Mesenchymal stem cell (in vitro differentiated cells and primary cell): ENCODE measurements around the gene GPR75.
A peak's percentile ranks its signal among the peaks of the same experiment; 100 is the strongest.

Experiments
- DNase-seq: peaks from one replicate; pipeline ENCODE4 v3.0.0-alpha.2; 2013
- H2AFZ ChIP-seq: one replicate; pipeline ENCODE4 v1.6.1; 2013; ENCODE audit warnings: low read depth, mild to moderate bottlenecking, control low read depth, inconsistent platforms, low read length, moderate library complexity
- H2AK5ac ChIP-seq: 2 replicates; pipeline ENCODE4 v1.6.1; 2013; ENCODE audit warnings: low read length, moderate library complexity, mild to moderate bottlenecking, inconsistent platforms; ENCODE audit not compliant: severe bottlenecking
- H2BK120ac ChIP-seq: one replicate; pipeline ENCODE4 v1.6.1; 2013; ENCODE audit warnings: low read depth, mild to moderate bottlenecking, inconsistent platforms, low read length, moderate library complexity
- H2BK12ac ChIP-seq, 2 experiments: one replicate each; pipeline ENCODE4 v1.6.1; 2013; ENCODE audit warnings: inconsistent platforms in 2 of 2, low read length in 2 of 2, mild to moderate bottlenecking in 2 of 2, moderate library complexity in 2 of 2, control low read depth in 1 of 2
- H2BK15ac ChIP-seq: one replicate; pipeline ENCODE4 v1.6.1; 2013; ENCODE audit warnings: mild to moderate bottlenecking, low read depth, inconsistent platforms; ENCODE audit not compliant: poor library complexity, severe bottlenecking
- H2BK5ac ChIP-seq: 2 replicates; pipeline ENCODE4 v1.6.1; 2013; ENCODE audit warnings: low read depth, mild to moderate bottlenecking, low read length, control low read depth, inconsistent platforms; ENCODE audit not compliant: poor library complexity, severe bottlenecking
- H3K14ac ChIP-seq, 2 experiments: one replicate each; pipeline ENCODE4 v1.6.1; 2013; ENCODE audit warnings: inconsistent platforms in 2 of 2, low read length in 2 of 2, control low read depth in 1 of 2, mild to moderate bottlenecking in 1 of 2, moderate library complexity in 1 of 2
- H3K18ac ChIP-seq, 2 experiments: one replicate each; pipeline ENCODE4 v1.6.1; 2013; ENCODE audit warnings: inconsistent platforms in 2 of 2, low read length in 2 of 2, control low read depth in 1 of 2, low read depth in 1 of 2, mild to moderate bottlenecking in 1 of 2
- H3K23ac ChIP-seq, 2 experiments: one replicate each; pipeline ENCODE4 v1.6.1; 2013; ENCODE audit warnings: inconsistent platforms in 2 of 2, low read length in 2 of 2, mild to moderate bottlenecking in 2 of 2, moderate library complexity in 2 of 2, control low read depth in 1 of 2
- H3K27ac ChIP-seq: 2 replicates; pipeline ENCODE4 v1.5.1; 2013; ENCODE audit warnings: mild to moderate bottlenecking, moderate library complexity, low read length, control low read depth, inconsistent platforms; ENCODE audit not compliant: poor library complexity, severe bottlenecking
- H3K27me3 ChIP-seq, 2 experiments: 2 replicates each; pipeline versions ENCODE4 v1.6.1 to v1.7.0; 2013; ENCODE audit warnings: low read length in 2 of 2, mild to moderate bottlenecking in 2 of 2, moderate library complexity in 2 of 2, control low read depth in 1 of 2, inconsistent platforms in 1 of 2; ENCODE audit not compliant: control insufficient read depth in 1 of 2, insufficient read depth in 1 of 2
- H3K36me3 ChIP-seq, 2 experiments: 2 replicates each; pipeline versions ENCODE4 v1.6.1 to v1.7.0; 2013; ENCODE audit warnings: low read length in 2 of 2, control low read depth in 1 of 2, inconsistent platforms in 1 of 2, low read depth in 1 of 2, mild to moderate bottlenecking in 1 of 2; ENCODE audit not compliant: insufficient read depth in 2 of 2, control insufficient read depth in 1 of 2
- H3K4ac ChIP-seq, 2 experiments: one replicate each; pipeline ENCODE4 v1.6.1; 2013; ENCODE audit warnings: inconsistent platforms in 2 of 2, low read length in 2 of 2, mild to moderate bottlenecking in 2 of 2, moderate library complexity in 2 of 2, control low read depth in 1 of 2, low read depth in 1 of 2
- H3K4me1 ChIP-seq: 2 replicates; pipeline ENCODE4 v1.6.1; 2013; ENCODE audit warnings: low read depth, low read length, control low read depth; ENCODE audit not compliant: control insufficient read depth, insufficient read depth
- H3K4me2 ChIP-seq: 2 replicates; pipeline ENCODE4 v1.6.1; 2013; ENCODE audit warnings: low read length, mild to moderate bottlenecking, inconsistent platforms; ENCODE audit not compliant: poor library complexity, severe bottlenecking
- H3K4me3 ChIP-seq, 2 experiments: 2 replicates each; pipeline versions ENCODE4 v1.5.1 to v1.7.0; 2013; ENCODE audit warnings: low read length in 2 of 2, mild to moderate bottlenecking in 2 of 2, control low read depth in 1 of 2, low read depth in 1 of 2; ENCODE audit not compliant: insufficient read depth in 1 of 2
- H3K79me1 ChIP-seq: replicated peaks from 2 replicates; pipeline ENCODE4 v1.6.1; 2013; ENCODE audit warnings: mild to moderate bottlenecking, control low read depth, low read length, inconsistent platforms; ENCODE audit not compliant: poor library complexity, severe bottlenecking
- H3K9ac ChIP-seq: 2 replicates; pipeline ENCODE4 v1.7.0; 2013; ENCODE audit warnings: mild to moderate bottlenecking, low read length, moderate library complexity
- H3K9me3 ChIP-seq: 2 replicates; pipeline ENCODE4 v1.7.0; 2013; ENCODE audit warnings: mild to moderate bottlenecking, low read length; ENCODE audit not compliant: control insufficient read depth
- H4K8ac ChIP-seq: one replicate; pipeline ENCODE4 v1.6.1; 2013; ENCODE audit warnings: inconsistent platforms, mild to moderate bottlenecking, low read length, moderate library complexity
- H4K91ac ChIP-seq: one replicate; pipeline ENCODE4 v1.6.1; 2013; ENCODE audit warnings: mild to moderate bottlenecking, low read length, inconsistent platforms
- WGBS: methylation state at CpG from one replicate; pipeline ENCODE4 v1.1.7; 2013; ENCODE audit warnings: mixed read lengths; 5-methylcytosine and 5-hydroxymethylcytosine counted together

GPR75 gene

DNA sequence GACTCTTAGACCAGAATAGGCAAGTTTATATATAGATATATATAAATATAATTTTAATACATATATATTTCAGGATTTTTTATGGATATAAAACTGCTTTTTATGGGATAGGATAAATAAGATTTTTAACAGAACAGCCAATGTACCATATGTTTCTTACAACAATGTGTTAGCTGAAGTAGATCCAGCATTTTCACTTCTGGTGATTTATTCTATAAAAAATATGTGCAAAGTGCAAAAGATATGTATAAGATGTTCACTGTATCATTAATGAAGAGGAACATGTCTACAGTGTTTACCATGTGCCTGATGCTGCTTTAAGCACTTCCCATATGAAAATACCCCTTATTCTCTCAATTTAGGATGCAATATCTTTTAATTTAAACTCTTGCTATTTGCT is 22.2 kb upstream of the GPR75 start:
- Histone ChIP-seq H3K79me1 (peaks cover 19% of the 10 kb centered on the region), H4K91ac (no peak overlapping the region), H3K14ac (no peak overlapping the region), H2BK12ac (no peak overlapping the region), H2BK120ac (no peak overlapping the region), H3K36me3 (peaks cover 9 to 62% of the 10 kb centered on the region in 2 experiments), H4K8ac (no peak overlapping the region), H3K9me3 (no peaks in the 10 kb centered on the region), H2AFZ (no peak overlapping the region), H3K4ac (no peak overlapping the region), H3K4me2 (no peak overlapping the region), H2AK5ac (no peak overlapping the region), H3K18ac (no peak overlapping the region), H2BK15ac (no peak overlapping the region), H2BK5ac (no peak overlapping the region), H3K4me1 (no peaks in the 10 kb centered on the region), H3K27ac (no peak overlapping the region), H3K23ac (no peak overlapping the region), H3K4me3 (no peak overlapping the region), H3K9ac (no peak overlapping the region), H3K27me3 (no peaks in the 10 kb centered on the region)
- no peak for DNase-seq

- no peak overlapping the region for H3K9ac ChIP-seq
- H2AFZ ChIP-seq = no peak overlapping the region
- H2BK120ac ChIP-seq = no peak overlapping the region
- H3K4ac ChIP-seq = no peak overlapping the region
- no peak overlapping the region for H3K23ac ChIP-seq
- H2BK12ac ChIP-seq = no peak overlapping the region
- H2BK15ac ChIP-seq = no peak overlapping the region
- no peak overlapping the region for H4K8ac ChIP-seq
- H3K36me3 ChIP-seq = peaks cover 12 to 56% of the 10 kb centered on the region in 2 experiments
- no peaks in the 10 kb centered on the region for H3K9me3 ChIP-seq
- H2AK5ac ChIP-seq = no peak overlapping the region
- 100% methylated on average over 2 of the region's 2 CpGs for WGBS
- H3K27ac ChIP-seq = no peak overlapping the region
- no peak overlapping the region for H3K4me2 ChIP-seq
- no peak overlapping the region for H3K18ac ChIP-seq
- H3K14ac ChIP-seq = no peak overlapping the region
- peaks cover 21% of the 10 kb centered on the region for H3K79me1 ChIP-seq
- H4K91ac ChIP-seq = no peak overlapping the region
- no peaks in the 10 kb centered on the region for H3K4me1 ChIP-seq
- H3K4me3 ChIP-seq = no peak overlapping the region
- no peaks in the 10 kb centered on the region for H3K27me3 ChIP-seq
- no peak overlapping the region for H2BK5ac ChIP-seq
- DNase-seq = no peak
Observed at GRCh38 chr2:53881360-53881759, 21.6 kb upstream of the GPR75 start.

DNA sequence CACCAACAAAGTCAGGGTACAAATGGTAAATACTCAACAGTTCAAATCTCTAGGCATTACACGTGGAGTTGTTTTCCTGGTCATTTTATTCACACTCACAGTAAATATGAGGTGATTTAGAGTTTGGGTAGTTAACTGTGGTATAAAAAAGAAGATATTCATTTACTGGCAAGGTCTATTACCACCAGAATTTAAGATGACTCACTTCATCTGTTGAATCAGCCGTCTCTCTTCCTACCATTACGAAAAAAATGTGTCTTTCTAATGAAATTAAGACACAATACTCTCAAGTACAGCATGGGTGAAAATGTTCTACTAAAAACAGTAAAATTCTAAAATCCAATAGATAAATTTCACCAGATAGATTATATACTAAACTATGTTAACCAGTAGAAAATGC is 21.0 kb upstream of the GPR75 start:
- Histone ChIP-seq H2BK5ac (no peak overlapping the region), H3K4ac (no peak overlapping the region), H3K23ac (no peak overlapping the region), H3K4me2 (no peak overlapping the region), H3K9ac (peak overlapping the region; percentile 37), H2AFZ (no peak overlapping the region), H3K14ac (no peak overlapping the region), H4K8ac (no peak overlapping the region), H2BK15ac (no peak overlapping the region), H2BK120ac (no peak overlapping the region), H2BK12ac (no peak overlapping the region), H3K27ac (no peak overlapping the region), H4K91ac (no peak overlapping the region), H3K9me3 (no peaks in the 10 kb centered on the region), H2AK5ac (no peak overlapping the region), H3K18ac (no peak overlapping the region), H3K27me3 (no peaks in the 10 kb centered on the region), H3K79me1 (peaks cover 20% of the 10 kb centered on the region), H3K4me1 (no peaks in the 10 kb centered on the region), H3K4me3 (no peak overlapping the region), H3K36me3 (peaks cover 10 to 56% of the 10 kb centered on the region in 2 experiments)
- DNase-seq = no peak
- no CpG with 5 or more reads among the region's 3 CpGs for WGBS

GRCh38 chr2:53877556-53877955 is 17.8 kb upstream of the GPR75 start:
- peaks cover 19% of the 10 kb centered on the region for H3K79me1 ChIP-seq
- H2BK15ac ChIP-seq = no peak overlapping the region
- H2AK5ac ChIP-seq = no peak overlapping the region
- no peak overlapping the region for H4K91ac ChIP-seq
- no peak overlapping the region for H3K27ac ChIP-seq
- no peak overlapping the region for H2AFZ ChIP-seq
- no peak overlapping the region for H3K23ac ChIP-seq
- no peak overlapping the region for H4K8ac ChIP-seq
- no peaks in the 10 kb centered on the region for H3K9me3 ChIP-seq
- H3K14ac ChIP-seq = no peak overlapping the region
- no peak overlapping the region for H2BK12ac ChIP-seq
- no peaks in the 10 kb centered on the region for H3K4me1 ChIP-seq
- H3K27me3 ChIP-seq = no peaks in the 10 kb centered on the region
- no peak overlapping the region for H3K18ac ChIP-seq
- no peak overlapping the region for H2BK120ac ChIP-seq
- 99% methylated on average over 2 of the region's 2 CpGs for WGBS
- DNase-seq = no peak
- H3K4me2 ChIP-seq = no peak overlapping the region
- no peak overlapping the region for H3K4ac ChIP-seq
- H3K4me3 ChIP-seq = no peak overlapping the region
- H3K36me3 ChIP-seq = peaks cover 13 to 55% of the 10 kb centered on the region in 2 experiments
- H3K9ac ChIP-seq = no peak overlapping the region
- no peak overlapping the region for H2BK5ac ChIP-seq
